HG03521 (cell line): ENCODE results near the gene NIPSNAP2.
"Not testable (repeated sequence)": the region's sequence is repeated elsewhere in the genome, so short reads cannot be mapped to it uniquely, and the experiment has no call there.

Experiments used
- ATAC-seq: cut with Tn5 transposase; IDR thresholded peaks from one replicate; pipeline ENCODE4 v1.9.1; 2021; ENCODE audit warnings: mild to moderate bottlenecking, moderate library complexity; ENCODE audit not compliant: unreplicated experiment

NIPSNAP2 gene

GRCh38 chr7:55975988-55976633 is 11.7 kb downstream of the NIPSNAP2 start:
- no peak for ATAC-seq

DNA sequence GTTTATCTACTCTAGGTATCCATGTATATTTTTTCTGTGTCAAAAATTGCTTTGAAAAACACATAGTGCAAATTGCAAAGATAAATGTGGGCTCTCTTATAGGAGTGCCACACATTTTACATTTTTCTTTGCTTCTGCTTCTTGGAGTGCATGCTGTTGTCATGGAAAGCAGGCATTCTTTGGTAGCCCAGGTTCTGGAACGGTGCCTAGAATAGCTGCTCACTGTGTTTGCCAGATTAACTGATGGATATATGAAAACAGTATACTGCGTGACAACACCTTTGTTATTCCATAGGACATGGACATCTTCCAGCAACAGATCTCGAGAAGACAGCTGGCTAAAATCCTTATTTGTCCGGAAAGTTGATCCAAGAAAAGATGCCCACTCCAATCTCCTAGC is 13.4 kb downstream of the NIPSNAP2 start:
- ATAC-seq = no peak

DNA sequence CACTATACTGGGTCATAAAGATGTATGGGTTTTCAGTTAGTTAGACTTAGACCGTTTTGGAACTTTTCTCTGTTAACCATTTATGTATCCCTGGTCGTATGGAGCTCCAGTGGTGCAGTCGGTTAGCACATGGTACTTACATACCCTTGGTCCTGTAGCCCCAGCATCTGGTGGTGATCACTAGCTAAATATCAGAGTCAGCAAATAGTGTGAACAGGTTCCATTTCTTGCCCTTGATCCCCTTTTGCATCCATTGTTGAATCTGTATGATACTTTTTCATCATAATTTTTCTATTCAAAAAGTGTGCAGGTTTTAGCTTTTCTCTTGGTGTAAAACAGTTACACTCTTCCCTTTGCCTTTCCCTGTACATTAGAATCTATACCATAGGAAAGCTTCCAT is 15.9 kb downstream of the NIPSNAP2 start:
- ATAC-seq = no peak

- no peak for ATAC-seq
Measured at GRCh38 chr7:55983537-55983936, 19.2 kb downstream of the NIPSNAP2 start.

GRCh38 chr7:55992346-55992745 is 28.0 kb downstream of the NIPSNAP2 start:
- ATAC-seq = no peak

DNA sequence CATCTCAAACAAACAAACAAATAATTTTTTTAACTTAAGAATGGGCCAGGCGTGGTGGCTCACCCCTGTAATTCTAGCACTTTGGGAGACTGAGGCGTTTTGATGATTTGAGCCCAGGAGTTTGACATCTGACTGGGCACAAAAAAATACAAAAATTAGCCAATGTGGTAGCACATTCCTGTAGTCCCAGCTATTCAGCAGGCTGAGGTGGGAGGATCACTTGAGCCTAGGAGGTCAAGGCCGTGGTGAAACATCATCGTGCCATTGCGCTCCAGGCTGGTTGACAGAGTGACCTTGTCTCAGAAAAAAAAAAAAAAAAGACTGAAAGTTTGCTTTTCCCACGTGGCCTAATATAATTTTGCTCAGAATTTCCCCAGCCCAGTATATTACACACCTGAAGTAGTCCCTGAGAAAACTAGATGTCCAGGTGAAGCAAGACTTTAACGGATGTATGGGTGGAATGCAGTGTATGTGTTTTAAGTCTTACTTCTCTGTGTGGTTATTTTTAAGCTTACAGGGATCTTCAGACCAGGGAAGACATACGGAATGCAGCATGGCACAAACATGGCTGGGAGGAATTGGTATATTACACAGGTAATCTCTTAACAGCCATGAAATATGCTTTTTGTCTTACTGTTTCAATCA is 32.6 kb downstream of the NIPSNAP2 start:
- no peak for ATAC-seq

DNA sequence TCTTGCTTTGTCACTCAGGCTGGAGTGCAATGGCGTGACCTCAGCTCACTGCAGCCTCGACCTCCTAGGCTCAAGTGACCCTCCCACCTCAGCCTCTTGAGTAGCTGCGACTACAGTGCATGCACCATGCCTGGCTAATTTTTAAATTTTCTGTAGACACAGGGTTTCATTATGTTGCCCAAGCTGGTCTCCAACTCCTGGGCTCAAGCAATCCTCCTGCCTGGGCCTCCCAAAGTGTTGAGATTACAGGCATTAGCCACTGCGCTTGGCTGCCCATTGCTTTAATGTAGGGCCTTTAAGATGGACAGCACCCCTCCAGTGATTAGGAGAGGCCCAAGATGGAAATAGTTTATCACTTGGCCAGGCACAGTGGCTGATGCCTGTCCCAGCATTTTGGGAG is 39.4 kb downstream of the NIPSNAP2 start:
- no peak for ATAC-seq

GRCh38 chr7:56007167-56007652 is 42.8 kb downstream of the NIPSNAP2 start:
- ATAC-seq = no peak

DNA sequence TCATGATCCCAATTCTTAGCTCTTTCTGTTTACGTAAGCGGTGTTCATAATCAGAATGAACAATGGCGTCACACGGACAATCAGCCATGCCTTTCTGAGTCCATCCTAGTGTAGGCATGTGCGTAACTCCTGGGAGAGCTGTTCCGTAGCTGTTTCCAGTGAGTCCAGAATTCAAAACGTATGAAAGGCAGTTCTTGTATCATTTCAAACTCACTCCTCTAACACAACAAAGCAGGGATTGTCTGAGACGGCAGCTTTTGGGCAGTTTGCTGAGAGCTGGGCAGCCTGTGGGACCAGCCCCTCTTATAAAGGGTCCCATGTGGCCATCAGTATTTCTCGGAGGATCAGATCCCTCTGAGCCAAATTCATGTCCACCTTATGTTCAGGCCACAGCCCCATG is 43.5 kb downstream of the NIPSNAP2 start:
- ATAC-seq = no peak

GRCh38 chr7:56009695-56010094 is 45.3 kb downstream of the NIPSNAP2 start:
- ATAC-seq = no peak

DNA sequence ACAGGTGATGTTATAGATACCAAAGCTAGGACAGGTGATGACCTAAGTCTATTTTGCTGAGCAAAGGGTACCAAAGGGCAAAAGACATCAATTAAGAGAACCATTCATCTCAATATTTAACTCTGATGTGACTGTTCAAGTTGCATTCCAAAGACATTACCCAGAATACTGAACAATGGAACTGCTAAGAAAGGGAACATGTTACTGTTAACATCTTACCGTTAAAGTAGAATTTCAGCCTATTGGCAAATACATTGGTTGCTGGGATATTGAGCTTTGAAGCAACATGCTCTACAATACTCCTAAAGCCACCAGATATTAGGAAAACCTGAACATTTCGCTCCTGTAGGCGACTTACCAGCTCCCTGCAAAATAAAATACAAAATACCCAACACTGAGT is 52.6 kb downstream of the NIPSNAP2 start:
- not testable (repeated sequence) for ATAC-seq

- ATAC-seq = no peak
Measured at GRCh38 chr7:56019501-56019900, 55.1 kb downstream of the NIPSNAP2 start.

DNA sequence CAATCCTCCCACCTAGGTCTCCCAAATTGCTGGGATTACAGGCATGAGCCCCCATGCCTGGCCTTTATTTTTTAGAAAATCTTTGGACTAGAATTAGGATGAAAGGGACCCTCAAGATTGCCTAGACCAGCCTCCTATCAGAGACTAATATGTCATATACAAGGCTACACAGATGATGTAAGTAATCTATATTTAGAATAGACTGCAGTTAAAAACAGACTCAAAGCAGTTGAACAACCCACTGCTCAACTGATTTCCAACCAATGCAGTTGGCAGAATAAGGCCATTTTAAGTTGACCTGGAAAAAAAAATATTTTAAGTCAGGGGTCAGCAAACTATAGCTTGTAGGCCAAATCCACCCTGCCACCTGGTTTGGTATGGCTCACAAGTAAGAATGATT is 59.1 kb downstream of the NIPSNAP2 start:
- no peak for ATAC-seq

- no peak for ATAC-seq
Measured at GRCh38 chr7:56026538-56026937, 62.2 kb downstream of the NIPSNAP2 start.

DNA sequence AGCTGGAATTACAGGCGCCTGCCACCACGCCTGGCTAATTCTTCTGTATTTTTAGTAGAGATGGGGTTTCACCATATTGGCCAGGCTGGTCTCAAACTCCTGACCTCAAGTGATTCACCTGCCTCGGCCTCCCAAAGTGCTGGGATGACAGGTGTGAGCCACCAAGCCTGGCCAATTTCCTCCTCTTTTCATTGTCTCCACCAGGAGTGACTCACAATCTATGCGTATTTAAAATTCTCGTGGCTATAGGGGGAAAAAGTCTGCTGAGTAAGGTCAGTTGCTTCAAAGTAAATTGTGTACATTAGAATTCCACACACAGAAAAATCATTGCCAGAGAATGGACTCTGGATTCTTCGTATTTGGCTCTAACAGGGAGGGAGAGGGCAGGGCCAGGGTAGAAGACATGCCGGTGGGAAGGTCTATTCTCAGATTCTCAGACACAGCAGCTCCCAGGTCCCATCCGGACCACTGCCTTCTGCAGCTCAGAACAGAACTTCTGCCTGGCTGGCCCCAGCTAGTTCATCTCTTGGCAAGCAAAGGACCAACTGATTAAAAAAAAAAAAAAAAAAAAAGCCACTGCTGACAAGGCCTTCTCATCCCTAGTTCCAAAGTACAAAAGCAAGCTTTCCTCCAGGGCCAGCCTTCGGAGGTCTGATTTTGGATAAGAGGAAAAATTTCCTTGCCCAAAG is 64.7 kb downstream of the NIPSNAP2 start:
- no peak for ATAC-seq

DNA sequence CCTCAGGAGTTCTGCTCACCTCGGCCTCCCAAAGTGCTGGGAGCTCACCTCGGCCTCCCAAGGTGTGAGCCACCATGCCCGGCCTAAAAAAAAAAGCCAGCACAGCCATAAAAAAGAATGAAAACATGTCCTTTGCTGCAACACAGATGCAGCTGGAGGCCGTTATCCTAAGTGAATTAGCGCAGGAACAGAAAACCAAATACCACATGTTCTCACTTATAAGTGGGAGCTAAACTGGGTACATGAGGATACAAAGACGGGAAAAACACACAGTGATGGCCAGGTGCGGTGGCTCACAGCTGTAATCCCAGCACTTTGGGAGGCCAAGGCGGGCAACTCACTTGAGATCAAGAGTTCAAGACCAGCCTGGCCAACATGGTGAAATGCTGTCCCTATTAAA is 66.0 kb downstream of the NIPSNAP2 start:
- ATAC-seq = no peak

- ATAC-seq = not testable (repeated sequence)
Measured at GRCh38 chr7:56031556-56031955, 67.2 kb downstream of the NIPSNAP2 start.

DNA sequence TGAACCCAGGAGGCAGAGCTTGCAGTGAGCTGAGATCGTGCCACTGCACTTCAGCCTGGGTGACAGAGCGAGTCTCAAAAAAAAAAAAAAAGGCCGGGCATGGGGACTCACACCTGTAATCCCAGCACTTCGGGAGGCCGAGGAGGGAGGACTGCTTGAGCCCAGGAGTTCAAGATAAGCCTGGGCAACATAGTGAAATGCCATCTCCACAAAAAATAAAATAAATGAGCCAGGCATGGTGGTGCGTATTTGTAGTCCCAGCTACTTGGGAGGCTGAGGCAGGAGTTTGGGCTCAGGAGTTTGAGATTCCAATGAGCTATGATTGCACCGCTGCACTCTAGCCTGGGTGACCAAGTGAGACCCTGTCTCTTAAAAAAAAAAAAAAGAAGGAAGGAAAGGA is 68.2 kb downstream of the NIPSNAP2 start:
- not testable (repeated sequence) for ATAC-seq

DNA sequence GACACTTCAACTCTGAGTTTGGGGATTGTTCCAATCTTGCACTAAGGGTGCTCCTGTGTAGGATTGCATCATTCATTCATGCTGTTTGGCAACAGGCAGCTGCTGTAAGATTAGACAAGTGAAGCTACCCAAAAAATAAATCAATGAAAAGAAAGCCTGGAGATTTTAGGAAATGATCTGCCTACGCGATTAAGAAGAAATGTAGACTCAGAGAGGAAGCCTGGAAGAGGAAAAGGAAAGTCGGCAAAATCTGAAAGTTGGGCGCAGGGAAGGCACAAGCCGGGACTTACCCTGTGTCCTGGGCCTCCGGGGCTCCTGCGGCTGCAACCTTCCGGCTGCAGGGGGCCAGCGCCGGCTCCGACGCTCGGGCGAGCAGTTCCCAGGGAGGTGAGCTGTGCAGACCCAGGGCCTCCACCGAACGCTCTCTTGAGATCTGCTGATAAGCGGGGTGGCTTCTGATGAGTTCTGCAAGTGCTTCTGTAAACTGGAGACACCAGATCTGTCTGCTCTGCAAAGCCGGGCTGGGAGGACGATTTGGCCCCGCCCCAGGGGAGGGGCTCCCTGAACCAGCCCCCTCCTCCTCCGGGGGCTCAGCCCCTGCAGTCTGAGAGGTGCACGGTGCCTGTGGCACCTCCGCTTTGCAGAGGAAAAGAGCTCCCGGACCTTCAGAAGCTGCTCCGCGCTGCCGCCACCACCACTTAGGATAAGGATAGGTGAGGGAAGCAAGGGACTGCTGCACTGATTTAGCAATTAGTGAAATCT is 69.5 kb downstream of the NIPSNAP2 start:
- ATAC-seq = peak; percentile 93

GRCh38 chr7:56040730-56041129 is 76.3 kb downstream of the NIPSNAP2 start:
- no peak for ATAC-seq

GRCh38 chr7:56045758-56046157 is 81.4 kb downstream of the NIPSNAP2 start:
- not testable (repeated sequence) for ATAC-seq
